GM23338 (cell line): ENCODE measurements around the gene CNTNAP2. TPM values are rescaled to one million over a fixed set of nuclear protein-coding genes. Genes with fewer than 3 reads are reported as not detected.

Experiments used
- ATAC-seq: fragments of 200-7000 bp; cut with Tn5 transposase; 3 replicates; pipeline ENCODE4 v1.9.1; 2020
- DNase-seq: peaks from one replicate; pipeline ENCODE4 v3.0.0-alpha.2; 2015; ENCODE audit warnings: low spot score
- H2AFZ ChIP-seq: fragments of 200-600 bp; sonication (generic); 2 replicates; pipeline ENCODE4 v1.8.0; 2016; ENCODE audit warnings: antibody characterized with exemption, mild to moderate bottlenecking, moderate library complexity
- H3F3A ChIP-seq: fragments of 200-600 bp; sonication (generic); replicated peaks from 2 replicates; pipeline ENCODE4 v1.8.0; 2017; ENCODE audit warnings: antibody characterized with exemption, mixed run types, low read depth
- H3K27ac ChIP-seq: fragments of 200-600 bp; sonication (generic); 2 replicates; pipeline ENCODE4 v1.6.1; 2016; ENCODE audit warnings: low read depth
- H3K27me3 ChIP-seq: fragments of 200-600 bp; sonication (generic); 2 replicates; pipeline ENCODE4 v1.8.0; 2016; ENCODE audit warnings: mild to moderate bottlenecking, mixed run types, moderate library complexity; ENCODE audit not compliant: insufficient read depth
- H3K36me3 ChIP-seq: fragments of 200-600 bp; sonication (generic); 2 replicates; pipeline ENCODE4 v1.8.0; 2016; ENCODE audit warnings: mild to moderate bottlenecking; ENCODE audit not compliant: insufficient read depth
- H3K4me1 ChIP-seq: fragments of 200-600 bp; sonication (generic); 2 replicates; pipeline ENCODE4 v1.8.0; 2016; ENCODE audit warnings: mild to moderate bottlenecking, moderate library complexity; ENCODE audit not compliant: insufficient read depth
- H3K4me2 ChIP-seq: fragments of 200-600 bp; sonication (generic); 2 replicates; pipeline ENCODE4 v1.7.1; 2017; ENCODE audit warnings: mixed run types
- H3K4me3 ChIP-seq: fragments of 200-600 bp; sonication (generic); 2 replicates; pipeline ENCODE4 v1.6.1; 2016; ENCODE audit warnings: mixed run types
- H3K79me2 ChIP-seq: fragments of 200-600 bp; sonication (generic); replicated peaks from 2 replicates; pipeline ENCODE4 v1.8.0; 2017; ENCODE audit warnings: mild to moderate bottlenecking; ENCODE audit not compliant: insufficient read depth
- H3K9me2 ChIP-seq: fragments of 200-600 bp; sonication (generic); 2 replicates; pipeline ENCODE4 v1.8.0; 2017; ENCODE audit not compliant: insufficient read depth
- H4K20me1 ChIP-seq: fragments of 200-600 bp; sonication (generic); replicated peaks from 2 replicates; pipeline ENCODE4 v1.8.0; 2017; ENCODE audit warnings: mild to moderate bottlenecking; ENCODE audit not compliant: insufficient read depth
- H3K27ac Mint-ChIP-seq: 2 replicates; pipeline ENCODE4 v1.8.0; 2020; ENCODE audit warnings: inconsistent platforms, mild to moderate bottlenecking, moderate library complexity, mixed read lengths
- H3K27me3 Mint-ChIP-seq: 3 replicates; pipeline ENCODE4 v1.8.0; 2022; ENCODE audit warnings: low read depth, mild to moderate bottlenecking, moderate library complexity, mixed read lengths, inconsistent platforms; ENCODE audit not compliant: insufficient read depth, poor library complexity
- H3K36me3 Mint-ChIP-seq: 3 replicates; pipeline ENCODE4 v1.8.0; 2021; ENCODE audit warnings: low read depth, mild to moderate bottlenecking, inconsistent platforms, moderate library complexity, mixed read lengths
- H3K4me1 Mint-ChIP-seq: 3 replicates; pipeline ENCODE4 v1.8.0; 2020; ENCODE audit warnings: mild to moderate bottlenecking, inconsistent platforms, mixed read lengths
- H3K4me3 Mint-ChIP-seq: 3 replicates; pipeline ENCODE4 v1.8.0; 2021; ENCODE audit warnings: moderate library complexity, mild to moderate bottlenecking, inconsistent platforms, mixed read lengths
- H3K9me3 Mint-ChIP-seq: 3 replicates; pipeline ENCODE4 v1.8.0; 2020; ENCODE audit warnings: moderate library complexity, mild to moderate bottlenecking, inconsistent platforms, mixed read lengths
- CREB1 ChIP-seq: fragments of 250-450 bp; sonication (Bioruptor Pico); IDR thresholded peaks from 2 replicates; pipeline ENCODE4 v1.5.0; 2020; ENCODE audit warnings: low read depth, mild to moderate bottlenecking, moderate library complexity
- EZH2 ChIP-seq: fragments of 200-600 bp; sonication (generic); IDR thresholded peaks from one replicate; pipeline ENCODE4 v1.8.0; 2017; ENCODE audit warnings: antibody characterized with exemption, mild to moderate bottlenecking, low read depth; ENCODE audit not compliant: unreplicated experiment
- EZH2phosphoT487 ChIP-seq: fragments of 200-600 bp; sonication (generic); IDR thresholded peaks from one replicate; pipeline ENCODE4 v1.8.1; 2018; ENCODE audit warnings: antibody characterized with exemption; ENCODE audit not compliant: unreplicated experiment
- JUNB ChIP-seq: IDR thresholded peaks from one replicate; pipeline ENCODE4 v1.6.1; 2016; ENCODE audit warnings: antibody characterized with exemption; ENCODE audit not compliant: unreplicated experiment
- NANOG ChIP-seq: IDR thresholded peaks from 2 replicates; pipeline ENCODE4 v1.6.1; 2016; ENCODE audit warnings: antibody characterized with exemption, borderline replicate concordance
- POLR2AphosphoS5 ChIP-seq: IDR thresholded peaks from 2 replicates; pipeline ENCODE4 v1.6.1; 2016; ENCODE audit warnings: antibody characterized with exemption, low read depth
- ZNF114 ChIP-seq: fragments of 250-450 bp; sonication (Bioruptor Pico); IDR thresholded peaks from 2 replicates; pipeline ENCODE4 v1.5.0; 2020; ENCODE audit warnings: mild to moderate bottlenecking, moderate library complexity
- ZNF331 ChIP-seq: fragments of 250-450 bp; sonication (Bioruptor Pico); IDR thresholded peaks from 2 replicates; pipeline ENCODE4 v1.5.0; 2020; ENCODE audit warnings: low read depth, mild to moderate bottlenecking, moderate library complexity
- ZNF462 ChIP-seq: fragments of 250-450 bp; sonication (Bioruptor Pico); IDR thresholded peaks from 2 replicates; pipeline ENCODE4 v1.5.0; 2020; ENCODE audit warnings: mild to moderate bottlenecking, moderate library complexity
- polyA plus RNA-seq: library from polyadenylated mRNA; unstranded; fragments of >200 nt; fragmentation: Nextera tagmentation; extraction: Ambion mirVana; gene quantifications from 2 replicates; pipeline ENCODE4 v1.2.1, GENCODE V29; 2016
- total RNA-seq: library from RNA; depleted of rRNA; stranded (reverse); fragments of >200 nt; shearing (Covaris generic); gene quantifications from 2 replicates; pipeline ENCODE4 v1.2.3, GENCODE V29; 2014
- TF ChIP-seq, protein P1 (sequence below), 2 experiments: fragments of 200-600 bp in 1 of 2; sonication (generic) in 1 of 2; conservative IDR thresholded peaks; 2 replicates each; pipeline versions ENCODE4 v1.5.1 to v1.6.1; 2016 to 2017; ENCODE audit warnings: antibody characterized with exemption in 2 of 2, low read depth in 2 of 2, mild to moderate bottlenecking in 2 of 2, moderate library complexity in 1 of 2

The CNTNAP2 gene
- total and polyA plus RNA-seq, 2 experiments from 2014 or later: 38.2 to 61.3 TPM

GRCh38 chr7:147640821-147641220 lies 1524.2 kb downstream of the CNTNAP2 start:
- Histone ChIP-seq H3K79me2 (no peaks in the 10 kb centered on the region), H3K4me3 (no peak overlapping the region), H2AFZ (no peak overlapping the region), H3K4me1 (no peaks in the 10 kb centered on the region; the same call in 1 of the 2 replicates), H3F3A (no peaks in the 10 kb centered on the region), H3K27me3 (no peaks in the 10 kb centered on the region), H3K4me2 (no peak overlapping the region), H4K20me1 (no peaks in the 10 kb centered on the region), H3K36me3 (no peaks in the 10 kb centered on the region), H3K9me2 (no peaks in the 10 kb centered on the region; the same call in 1 of the 2 replicates), H3K27ac (no peak overlapping the region)
- Mint-ChIP-seq H3K9me3 (peaks cover 20% of the 10 kb centered on the region; the same call in 2 of the 3 replicates), H3K27me3 (peaks cover 6% of the 10 kb centered on the region), H3K4me3 (no peak overlapping the region), H3K36me3 (peaks cover 8% of the 10 kb centered on the region; the same call in 1 of the 3 replicates), H3K4me1 (peaks cover 19% of the 10 kb centered on the region), H3K27ac (no peak overlapping the region)
- no peak for DNase-seq
- no peak for TF ChIP-seq POLR2AphosphoS5
- TF ChIP-seq JUNB: no peak
- no peak for TF ChIP-seq CREB1 (CRISPR knock-in tag)
- TF ChIP-seq, protein P1, sequence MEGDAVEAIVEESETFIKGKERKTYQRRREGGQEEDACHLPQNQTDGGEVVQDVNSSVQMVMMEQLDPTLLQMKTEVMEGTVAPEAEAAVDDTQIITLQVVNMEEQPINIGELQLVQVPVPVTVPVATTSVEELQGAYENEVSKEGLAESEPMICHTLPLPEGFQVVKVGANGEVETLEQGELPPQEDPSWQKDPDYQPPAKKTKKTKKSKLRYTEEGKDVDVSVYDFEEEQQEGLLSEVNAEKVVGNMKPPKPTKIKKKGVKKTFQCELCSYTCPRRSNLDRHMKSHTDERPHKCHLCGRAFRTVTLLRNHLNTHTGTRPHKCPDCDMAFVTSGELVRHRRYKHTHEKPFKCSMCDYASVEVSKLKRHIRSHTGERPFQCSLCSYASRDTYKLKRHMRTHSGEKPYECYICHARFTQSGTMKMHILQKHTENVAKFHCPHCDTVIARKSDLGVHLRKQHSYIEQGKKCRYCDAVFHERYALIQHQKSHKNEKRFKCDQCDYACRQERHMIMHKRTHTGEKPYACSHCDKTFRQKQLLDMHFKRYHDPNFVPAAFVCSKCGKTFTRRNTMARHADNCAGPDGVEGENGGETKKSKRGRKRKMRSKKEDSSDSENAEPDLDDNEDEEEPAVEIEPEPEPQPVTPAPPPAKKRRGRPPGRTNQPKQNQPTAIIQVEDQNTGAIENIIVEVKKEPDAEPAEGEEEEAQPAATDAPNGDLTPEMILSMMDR (conservative IDR thresholded peaks at IDR 0.05; ENCODE audit: low read depth in 2 of 2): no peak
- no peak for ATAC-seq

GRCh38 chr7:147646568-147646967 lies 1530.0 kb downstream of the CNTNAP2 start:
- H3K27me3 Mint-ChIP-seq: no peaks in the 10 kb centered on the region
- ATAC-seq (no peak), DNase-seq (no peak)
- H3K4me3 Mint-ChIP-seq: no peak overlapping the region
- H3K36me3 Mint-ChIP-seq: peaks cover 1% of the 10 kb centered on the region; the same call in 1 of the 3 replicates
- no peaks in the 10 kb centered on the region for H3K4me1 ChIP-seq
- no peaks in the 10 kb centered on the region; the same call in 2 of the 3 replicates for H3K4me1 Mint-ChIP-seq
- H3K9me2 ChIP-seq: no peaks in the 10 kb centered on the region
- no peak overlapping the region for H2AFZ ChIP-seq
- H3K27ac ChIP-seq: no peak overlapping the region
- H3K9me3 Mint-ChIP-seq: peaks cover 13% of the 10 kb centered on the region
- H3K4me3 ChIP-seq: no peak overlapping the region
- H3K27ac Mint-ChIP-seq: no peak overlapping the region
- H3K79me2 ChIP-seq: no peaks in the 10 kb centered on the region
- H4K20me1 ChIP-seq: no peaks in the 10 kb centered on the region
- no peak overlapping the region for H3K4me2 ChIP-seq
- H3K27me3 ChIP-seq: no peaks in the 10 kb centered on the region
- H3F3A ChIP-seq: no peaks in the 10 kb centered on the region
- 0 out of 2 replicates have a peak, but pooled peaks cover 5% of the 10 kb centered on the region for H3K36me3 ChIP-seq
- TF ChIP-seq EZH2phosphoT487: no peak
- TF ChIP-seq ZNF462 (CRISPR knock-in tag): no peak
- TF ChIP-seq, protein P1 (conservative IDR thresholded peaks at IDR 0.05; ENCODE audit: low read depth in 2 of 2): no peak
- TF ChIP-seq EZH2: no peak
- TF ChIP-seq NANOG: no peak
- TF ChIP-seq JUNB: no peak
- TF ChIP-seq CREB1 (CRISPR knock-in tag): no peak
- TF ChIP-seq ZNF114 (CRISPR knock-in tag): no peak
- TF ChIP-seq ZNF331 (CRISPR knock-in tag): no peak
- no peak for TF ChIP-seq POLR2AphosphoS5
